K562 (cell line): ENCODE data around the gene VIPR1. TPM values are rescaled to one million over a fixed set of nuclear protein-coding genes. Genes with fewer than 3 reads are reported as not detected.

Source experiments
- ATAC-seq: fragments of 200-7000 bp; cut with Tn5 transposase; 3 replicates; pipeline ENCODE4 v1.9.1; 2020; ENCODE audit warnings: moderate library complexity
- BruUV-seq: library from RNA; stranded (reverse); fragments of 400-500 nt; replicated peaks from 2 replicates; lab custom pipeline; 2021; lab: Mats Ljungman, UMichigan
- CTCF ChIA-PET: fragments of 300-600 bp; formaldehyde crosslinking; extraction: SDS; loops from one replicate; lab custom pipeline; 2021; ENCODE audit warnings: low intra/inter-chr PET ratio; lab: Yijun Ruan, JAX
- POLR2A ChIA-PET: fragments of 300-600, 350-650 bp; sonication (Branson Sonifier 250); formaldehyde crosslinking; extraction: SDS; loops from one replicate; lab custom pipeline; 2021; ENCODE audit warnings: antibody characterized with exemption, inconsistent platforms; lab: Yijun Ruan, JAX
- DNase-seq, 4 experiments: peaks; one replicate each; pipeline versions ENCODE4 v3.0.0 to v3.0.0-alpha.2; 2011 to 2018; ENCODE audit warnings: low spot score in 3 of 4, mixed read lengths in 3 of 4; ENCODE audit errors: extremely low read depth in 1 of 4
- FAIRE-seq: peaks from 2 replicates; lab custom pipeline; 2011; peaks lifted over from hg19 to GRCh38; lab: Jason Lieb, UNC
- H2AFZ ChIP-seq: 2 replicates; pipeline ENCODE4 v1.6.0; 2011; ENCODE audit warnings: low read depth, low read length, control low read depth, inconsistent platforms
- H3K27ac ChIP-seq: fragments of 200-600 bp; 3 replicates; pipeline ENCODE4 v1.8.0; 2011; ENCODE audit warnings: low read depth, mild to moderate bottlenecking, control low read depth, inconsistent platforms, low read length, moderate library complexity, mixed read lengths; ENCODE audit errors: extremely low read depth
- H3K27me3 ChIP-seq, 2 experiments: fragments of 300-600 bp in 1 of 2; 2 replicates in 1 of 2; 3 replicates in 1 of 2; pipeline versions ENCODE4 v1.6.0 to v1.8.0; 2011; ENCODE audit warnings: inconsistent platforms in 2 of 2, low read length in 2 of 2, mild to moderate bottlenecking in 1 of 2, mixed read lengths in 1 of 2, moderate library complexity in 1 of 2; ENCODE audit not compliant: control insufficient read depth in 2 of 2, insufficient read depth in 2 of 2
- H3K36me3 ChIP-seq: fragments of 300-600 bp; 3 replicates; pipeline ENCODE4 v1.8.0; 2011; ENCODE audit warnings: mild to moderate bottlenecking, low read length, inconsistent platforms; ENCODE audit not compliant: control insufficient read depth, insufficient read depth
- H3K4me1 ChIP-seq, 2 experiments: fragments of 200-600 bp in 1 of 2; replicated peaks in 1 of 2; 2 replicates in 1 of 2; 3 replicates in 1 of 2; pipeline versions ENCODE4 v1.5.1 to v1.8.0; 2011; ENCODE audit warnings: inconsistent platforms in 2 of 2, low read length in 2 of 2, mild to moderate bottlenecking in 1 of 2, mixed read lengths in 1 of 2, moderate library complexity in 1 of 2; ENCODE audit not compliant: control insufficient read depth in 2 of 2, insufficient read depth in 2 of 2
- H3K4me2 ChIP-seq: 2 replicates; pipeline ENCODE4 v1.6.1; 2011; ENCODE audit warnings: low read length, control low read depth, inconsistent platforms, mixed read lengths; ENCODE audit not compliant: insufficient read depth
- H3K4me3 ChIP-seq: fragments of 200-600 bp; sonication (generic), shearing (Covaris generic); 2 replicates; pipeline ENCODE4 v1.5.1; 2016; ENCODE audit warnings: control low read depth, inconsistent platforms
- H3K79me2 ChIP-seq: fragments of 200-600 bp; 3 replicates; pipeline ENCODE4 v1.8.0; 2011; ENCODE audit warnings: low read length, inconsistent platforms; ENCODE audit not compliant: control insufficient read depth, insufficient read depth
- H3K9ac ChIP-seq, 2 experiments: 2 replicates each; pipeline versions ENCODE4 v1.6.0 to v1.6.1; 2011; ENCODE audit warnings: low read depth in 2 of 2, low read length in 2 of 2, control low read depth in 1 of 2, inconsistent platforms in 1 of 2, mild to moderate bottlenecking in 1 of 2, mixed read lengths in 1 of 2; ENCODE audit not compliant: insufficient read depth in 1 of 2
- H3K9me1 ChIP-seq: one replicate; pipeline ENCODE4 v1.6.0; 2011; ENCODE audit warnings: inconsistent platforms, mild to moderate bottlenecking, low read length, moderate library complexity; ENCODE audit not compliant: control insufficient read depth, insufficient read depth
- H3K9me3 ChIP-seq: replicated peaks from 2 replicates; pipeline ENCODE4 v1.5.1; 2011; ENCODE audit warnings: low read depth, low read length, inconsistent platforms; ENCODE audit not compliant: control insufficient read depth, insufficient read depth
- H4K20me1 ChIP-seq: replicated peaks from 2 replicates; pipeline ENCODE4 v1.6.1; 2011; ENCODE audit warnings: low read length, inconsistent platforms, mixed read lengths; ENCODE audit not compliant: control insufficient read depth, insufficient read depth
- FOXM1 ChIP-seq, 2 experiments: fragments of 450-650 bp in 1 of 2; sonication (generic) in 1 of 2; formaldehyde crosslinking in 1 of 2; IDR thresholded peaks; 2 replicates each; pipeline versions ENCODE4 v1.6.1 to v1.9.0; 2017 to 2022; ENCODE audit warnings: low read depth in 2 of 2, mild to moderate bottlenecking in 2 of 2, missing genetic modification reagents in 1 of 2, moderate library complexity in 1 of 2
- FOXP1 ChIP-seq: sonication (generic); formaldehyde crosslinking; IDR thresholded peaks from 2 replicates; pipeline ENCODE4 v1.8.0; 2022; ENCODE audit warnings: mild to moderate bottlenecking, missing genetic modification reagents
- MCM3 ChIP-seq: fragments of 450-650 bp; IDR thresholded peaks from 2 replicates; pipeline ENCODE4 v1.6.1; 2016
- MIER1 ChIP-seq: fragments of 450-650 bp; IDR thresholded peaks from 2 replicates; pipeline ENCODE4 v1.6.1; 2016; ENCODE audit warnings: antibody characterized with exemption, mild to moderate bottlenecking, low read depth
- PHTF2 ChIP-seq: fragments of 250-450 bp; sonication (Bioruptor Pico); IDR thresholded peaks from 2 replicates; pipeline ENCODE4 v1.5.0; 2021; ENCODE audit warnings: mild to moderate bottlenecking
- SMC3 ChIP-seq: conservative IDR thresholded peaks from 2 replicates; pipeline ENCODE4 v1.6.1; 2011; ENCODE audit warnings: low read depth, low read length, improper control_type of control experiment; ENCODE audit not compliant: insufficient read depth
- ZNF133 ChIP-seq: fragments of 250-450 bp; sonication (Bioruptor Pico); IDR thresholded peaks from 2 replicates; pipeline ENCODE4 v1.4.0; 2020; ENCODE audit warnings: mild to moderate bottlenecking
- WGBS: fragments of 100-300 bp; shearing (Covaris generic); methylation state at CpG from one replicate; pipeline ENCODE4 v1.1.6; 2016; ENCODE audit warnings: low coverage, mixed read lengths; ENCODE audit not compliant: insufficient coverage; ENCODE audit errors: missing lambda C conversion rate; 5-methylcytosine and 5-hydroxymethylcytosine counted together
- in situ Hi-C: fragments of 300-500 bp; cut with MboI; formaldehyde crosslinking; loops from 4 replicates; pipeline ENCODE4 v1.15.0; 2018; ENCODE audit warnings: inconsistent platforms, mixed read lengths
- intact Hi-C: fragments of 100-400 bp; cut with micrococcal nuclease; formaldehyde crosslinking; loops from 2 replicates; pipeline ENCODE4 v1.14.2; 2022
- polyA plus RNA-seq, 8 experiments: library from polyadenylated mRNA; depleted of rRNA in 4 of 8; stranded (reverse) in 5 of 8; unstranded in 3 of 8; fragments of >200 nt; fragmentation: Nextera tagmentation in 2 of 8; fragmentation: Illumina TruSeq in 1 of 8; extraction: Ambion mirVana in 2 of 8; extraction: Trizol in 1 of 8; gene quantifications; 2 replicates each; pipeline versions ENCODE4 v1.2.1 to v1.2.3, GENCODE V29; 2011 to 2014; ENCODE audit warnings: inconsistent platforms in 1 of 8, missing spikeins in 1 of 8
- total RNA-seq, 7 experiments: library from RNA; depleted of rRNA in 6 of 7; stranded (reverse); fragments of >200 nt in 6 of 7; fragmentation: Illumina TruSeq in 2 of 7; extraction: Trizol in 2 of 7; gene quantifications; 2 replicates each; pipeline versions ENCODE4 v1.2.1 to v1.2.3, GENCODE V29; 2011 to 2021; ENCODE audit warnings: low replicate concordance in 1 of 7
- TF ChIP-seq, protein P1 (sequence below): fragments of 200-800 bp; sonication (Bioruptor generic); IDR thresholded peaks from 2 replicates; pipeline ENCODE4 v1.6.1; 2016; ENCODE audit warnings: missing genetic modification characterization, missing compliant biosample characterization
- TF ChIP-seq, protein P2 (sequence below): fragments of 250-450 bp; sonication (Bioruptor Pico); IDR thresholded peaks from 2 replicates; pipeline ENCODE4 v1.8.0; 2022; ENCODE audit warnings: inconsistent platforms
- TF ChIP-seq, protein P3 (sequence below): sonication (generic); formaldehyde crosslinking; IDR thresholded peaks from 2 replicates; pipeline ENCODE4 v1.8.0; 2022; ENCODE audit warnings: mild to moderate bottlenecking, missing genetic modification reagents

The VIPR1 gene
- total and polyA plus RNA-seq, 9 of the 15 experiments (the other 6 are each of a cell fraction or from before 2014, with no cell fraction given), result 0.04 to 0.38 (median 0.12) TPM; not detected in 3

DNA sequence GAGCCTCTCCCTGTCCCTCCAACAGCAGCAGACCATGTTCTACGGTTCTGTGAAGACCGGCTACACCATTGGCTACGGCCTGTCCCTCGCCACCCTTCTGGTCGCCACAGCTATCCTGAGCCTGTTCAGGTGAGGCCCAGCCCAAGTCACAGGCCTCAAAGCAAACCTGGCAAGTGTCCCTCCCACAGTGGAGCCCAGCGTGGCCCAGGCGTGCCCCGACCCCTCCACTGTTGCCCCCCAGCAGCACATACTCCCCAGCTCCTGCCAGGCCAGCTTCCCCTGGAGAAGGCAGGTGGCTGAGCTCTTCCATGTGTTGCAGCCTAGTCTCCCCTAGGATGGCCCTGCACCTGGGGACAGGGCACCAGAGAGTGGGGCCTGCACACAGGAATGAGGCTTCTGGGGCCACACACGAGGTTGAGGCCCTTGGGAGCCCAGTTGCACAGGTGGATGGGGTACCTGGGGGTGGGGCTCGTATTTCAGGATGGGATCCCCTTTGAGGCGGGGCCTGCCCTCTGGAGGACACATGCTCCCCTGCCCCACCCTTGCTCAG lies 25.0 kb downstream of the VIPR1 start:
- no TSS peak for BruUV-seq
- in situ Hi-C loops, result no loop called here
- TF ChIP-seq FOXP1 (CRISPR knock-in tag) (no peak), MCM3 (no peak), FOXM1 (IDR thresholded peaks at IDR 0.05; ENCODE audit: low read depth) (no peak), FOXM1 (CRISPR knock-in tag; IDR thresholded peaks at IDR 0.05; ENCODE audit: low read depth) (no peak), ZNF133 (no peak), MIER1 (no peak), SMC3 (no peak), PHTF2 (no peak)
- TF ChIP-seq, protein P1, sequence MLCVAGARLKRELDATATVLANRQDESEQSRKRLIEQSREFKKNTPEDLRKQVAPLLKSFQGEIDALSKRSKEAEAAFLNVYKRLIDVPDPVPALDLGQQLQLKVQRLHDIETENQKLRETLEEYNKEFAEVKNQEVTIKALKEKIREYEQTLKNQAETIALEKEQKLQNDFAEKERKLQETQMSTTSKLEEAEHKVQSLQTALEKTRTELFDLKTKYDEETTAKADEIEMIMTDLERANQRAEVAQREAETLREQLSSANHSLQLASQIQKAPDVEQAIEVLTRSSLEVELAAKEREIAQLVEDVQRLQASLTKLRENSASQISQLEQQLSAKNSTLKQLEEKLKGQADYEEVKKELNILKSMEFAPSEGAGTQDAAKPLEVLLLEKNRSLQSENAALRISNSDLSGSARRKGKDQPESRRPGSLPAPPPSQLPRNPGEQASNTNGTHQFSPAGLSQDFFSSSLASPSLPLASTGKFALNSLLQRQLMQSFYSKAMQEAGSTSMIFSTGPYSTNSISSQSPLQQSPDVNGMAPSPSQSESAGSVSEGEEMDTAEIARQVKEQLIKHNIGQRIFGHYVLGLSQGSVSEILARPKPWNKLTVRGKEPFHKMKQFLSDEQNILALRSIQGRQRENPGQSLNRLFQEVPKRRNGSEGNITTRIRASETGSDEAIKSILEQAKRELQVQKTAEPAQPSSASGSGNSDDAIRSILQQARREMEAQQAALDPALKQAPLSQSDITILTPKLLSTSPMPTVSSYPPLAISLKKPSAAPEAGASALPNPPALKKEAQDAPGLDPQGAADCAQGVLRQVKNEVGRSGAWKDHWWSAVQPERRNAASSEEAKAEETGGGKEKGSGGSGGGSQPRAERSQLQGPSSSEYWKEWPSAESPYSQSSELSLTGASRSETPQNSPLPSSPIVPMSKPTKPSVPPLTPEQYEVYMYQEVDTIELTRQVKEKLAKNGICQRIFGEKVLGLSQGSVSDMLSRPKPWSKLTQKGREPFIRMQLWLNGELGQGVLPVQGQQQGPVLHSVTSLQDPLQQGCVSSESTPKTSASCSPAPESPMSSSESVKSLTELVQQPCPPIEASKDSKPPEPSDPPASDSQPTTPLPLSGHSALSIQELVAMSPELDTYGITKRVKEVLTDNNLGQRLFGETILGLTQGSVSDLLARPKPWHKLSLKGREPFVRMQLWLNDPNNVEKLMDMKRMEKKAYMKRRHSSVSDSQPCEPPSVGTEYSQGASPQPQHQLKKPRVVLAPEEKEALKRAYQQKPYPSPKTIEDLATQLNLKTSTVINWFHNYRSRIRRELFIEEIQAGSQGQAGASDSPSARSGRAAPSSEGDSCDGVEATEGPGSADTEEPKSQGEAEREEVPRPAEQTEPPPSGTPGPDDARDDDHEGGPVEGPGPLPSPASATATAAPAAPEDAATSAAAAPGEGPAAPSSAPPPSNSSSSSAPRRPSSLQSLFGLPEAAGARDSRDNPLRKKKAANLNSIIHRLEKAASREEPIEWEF (CRISPR knock-in tag), result no peak
- TF ChIP-seq, protein P2, sequence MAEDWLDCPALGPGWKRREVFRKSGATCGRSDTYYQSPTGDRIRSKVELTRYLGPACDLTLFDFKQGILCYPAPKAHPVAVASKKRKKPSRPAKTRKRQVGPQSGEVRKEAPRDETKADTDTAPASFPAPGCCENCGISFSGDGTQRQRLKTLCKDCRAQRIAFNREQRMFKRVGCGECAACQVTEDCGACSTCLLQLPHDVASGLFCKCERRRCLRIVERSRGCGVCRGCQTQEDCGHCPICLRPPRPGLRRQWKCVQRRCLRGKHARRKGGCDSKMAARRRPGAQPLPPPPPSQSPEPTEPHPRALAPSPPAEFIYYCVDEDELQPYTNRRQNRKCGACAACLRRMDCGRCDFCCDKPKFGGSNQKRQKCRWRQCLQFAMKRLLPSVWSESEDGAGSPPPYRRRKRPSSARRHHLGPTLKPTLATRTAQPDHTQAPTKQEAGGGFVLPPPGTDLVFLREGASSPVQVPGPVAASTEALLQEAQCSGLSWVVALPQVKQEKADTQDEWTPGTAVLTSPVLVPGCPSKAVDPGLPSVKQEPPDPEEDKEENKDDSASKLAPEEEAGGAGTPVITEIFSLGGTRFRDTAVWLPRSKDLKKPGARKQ (CRISPR knock-in tag), result no peak
- TF ChIP-seq, protein P3, sequence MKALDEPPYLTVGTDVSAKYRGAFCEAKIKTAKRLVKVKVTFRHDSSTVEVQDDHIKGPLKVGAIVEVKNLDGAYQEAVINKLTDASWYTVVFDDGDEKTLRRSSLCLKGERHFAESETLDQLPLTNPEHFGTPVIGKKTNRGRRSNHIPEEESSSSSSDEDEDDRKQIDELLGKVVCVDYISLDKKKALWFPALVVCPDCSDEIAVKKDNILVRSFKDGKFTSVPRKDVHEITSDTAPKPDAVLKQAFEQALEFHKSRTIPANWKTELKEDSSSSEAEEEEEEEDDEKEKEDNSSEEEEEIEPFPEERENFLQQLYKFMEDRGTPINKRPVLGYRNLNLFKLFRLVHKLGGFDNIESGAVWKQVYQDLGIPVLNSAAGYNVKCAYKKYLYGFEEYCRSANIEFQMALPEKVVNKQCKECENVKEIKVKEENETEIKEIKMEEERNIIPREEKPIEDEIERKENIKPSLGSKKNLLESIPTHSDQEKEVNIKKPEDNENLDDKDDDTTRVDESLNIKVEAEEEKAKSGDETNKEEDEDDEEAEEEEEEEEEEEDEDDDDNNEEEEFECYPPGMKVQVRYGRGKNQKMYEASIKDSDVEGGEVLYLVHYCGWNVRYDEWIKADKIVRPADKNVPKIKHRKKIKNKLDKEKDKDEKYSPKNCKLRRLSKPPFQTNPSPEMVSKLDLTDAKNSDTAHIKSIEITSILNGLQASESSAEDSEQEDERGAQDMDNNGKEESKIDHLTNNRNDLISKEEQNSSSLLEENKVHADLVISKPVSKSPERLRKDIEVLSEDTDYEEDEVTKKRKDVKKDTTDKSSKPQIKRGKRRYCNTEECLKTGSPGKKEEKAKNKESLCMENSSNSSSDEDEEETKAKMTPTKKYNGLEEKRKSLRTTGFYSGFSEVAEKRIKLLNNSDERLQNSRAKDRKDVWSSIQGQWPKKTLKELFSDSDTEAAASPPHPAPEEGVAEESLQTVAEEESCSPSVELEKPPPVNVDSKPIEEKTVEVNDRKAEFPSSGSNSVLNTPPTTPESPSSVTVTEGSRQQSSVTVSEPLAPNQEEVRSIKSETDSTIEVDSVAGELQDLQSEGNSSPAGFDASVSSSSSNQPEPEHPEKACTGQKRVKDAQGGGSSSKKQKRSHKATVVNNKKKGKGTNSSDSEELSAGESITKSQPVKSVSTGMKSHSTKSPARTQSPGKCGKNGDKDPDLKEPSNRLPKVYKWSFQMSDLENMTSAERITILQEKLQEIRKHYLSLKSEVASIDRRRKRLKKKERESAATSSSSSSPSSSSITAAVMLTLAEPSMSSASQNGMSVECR, result no peak

More for the DNA sequence above, 25.0 kb downstream of the VIPR1 start:
- Histone ChIP-seq H3K9me3 (no peaks in the 10 kb centered on the region), H3K4me2 (no peak overlapping the region), H3K36me3 (no peaks in the 10 kb centered on the region), H4K20me1 (0 out of 2 replicates have a peak, but pooled peaks cover 5% of the 10 kb centered on the region), H3K27me3 (peaks cover 16 to 43% of the 10 kb centered on the region in 2 experiments), H3K9me1 (no peaks in the 10 kb centered on the region), H2AFZ (no peak overlapping the region), H3K79me2 (no peaks in the 10 kb centered on the region), H3K9ac (peak overlapping the region in 1 of 2 experiments; percentile 50; a peak in 2 of 4 replicates), H3K4me3 (no peak overlapping the region), H3K4me1 (peaks cover 0 to 11% of the 10 kb centered on the region in 2 experiments; a peak in 1 of 5 replicates), H3K27ac (no peak overlapping the region)
- intact Hi-C loops, result no loop called here
- DNase-seq, result no peak
- ChIA-PET CTCF (no interaction called here), POLR2A (no interaction called here)
- ATAC-seq, result no peak; the same call in 1 of the 3 replicates
- 16% methylated on average over 11 of the region's 11 CpGs for WGBS
- no peak for FAIRE-seq
